Measurements from ENCODE around the gene TXN. TPM values are rescaled to one million over a fixed set of nuclear protein-coding genes. Genes with fewer than 3 reads are reported as not detected.
A peak's percentile ranks its signal among the peaks of the same experiment; 100 is the strongest.
"Not testable (repeated sequence)": the region's sequence is repeated elsewhere in the genome, so short reads cannot be mapped to it uniquely, and the experiment has no call there.

Gene TXN
- total RNA-seq, 1 donor from 2014 or later: 51.0 TPM

DNA sequence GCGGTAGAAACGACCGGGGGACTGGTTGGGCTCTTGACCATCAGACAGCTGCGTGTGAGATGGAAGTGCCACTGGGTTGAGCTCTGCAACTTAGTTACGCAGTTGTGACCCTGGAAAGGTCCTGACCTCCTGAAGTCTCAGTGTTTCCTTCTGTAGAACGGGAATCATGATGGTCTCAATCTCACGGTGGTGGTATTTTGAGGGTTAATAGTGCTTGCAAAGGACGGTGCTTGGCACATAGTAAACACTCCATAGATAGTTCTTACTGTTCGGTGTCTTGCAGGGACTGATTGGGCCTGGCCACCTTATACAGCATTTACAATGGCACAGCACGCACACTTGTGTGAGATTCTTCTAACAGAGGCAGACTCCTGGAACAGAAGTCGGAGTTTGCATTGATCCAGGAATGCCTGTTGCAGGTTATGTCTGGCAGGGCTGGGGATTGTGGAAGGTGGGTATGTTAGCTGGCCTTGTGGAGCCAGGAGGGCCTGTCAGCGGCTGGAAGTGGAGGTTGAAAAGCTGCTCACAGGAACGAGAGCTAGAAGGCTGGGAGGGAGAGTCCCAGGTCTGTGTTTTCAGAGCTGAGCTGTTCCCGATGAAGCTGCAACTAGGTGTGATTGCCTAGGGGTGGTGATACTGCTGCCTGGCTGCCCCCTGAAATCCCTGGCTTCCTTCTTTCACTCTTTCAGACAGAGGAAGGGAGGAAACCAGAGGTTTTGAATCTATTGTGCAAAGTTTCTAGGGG, 962 bp upstream of the TXN start:
- DNase-seq: peak; percentile 16

DNA sequence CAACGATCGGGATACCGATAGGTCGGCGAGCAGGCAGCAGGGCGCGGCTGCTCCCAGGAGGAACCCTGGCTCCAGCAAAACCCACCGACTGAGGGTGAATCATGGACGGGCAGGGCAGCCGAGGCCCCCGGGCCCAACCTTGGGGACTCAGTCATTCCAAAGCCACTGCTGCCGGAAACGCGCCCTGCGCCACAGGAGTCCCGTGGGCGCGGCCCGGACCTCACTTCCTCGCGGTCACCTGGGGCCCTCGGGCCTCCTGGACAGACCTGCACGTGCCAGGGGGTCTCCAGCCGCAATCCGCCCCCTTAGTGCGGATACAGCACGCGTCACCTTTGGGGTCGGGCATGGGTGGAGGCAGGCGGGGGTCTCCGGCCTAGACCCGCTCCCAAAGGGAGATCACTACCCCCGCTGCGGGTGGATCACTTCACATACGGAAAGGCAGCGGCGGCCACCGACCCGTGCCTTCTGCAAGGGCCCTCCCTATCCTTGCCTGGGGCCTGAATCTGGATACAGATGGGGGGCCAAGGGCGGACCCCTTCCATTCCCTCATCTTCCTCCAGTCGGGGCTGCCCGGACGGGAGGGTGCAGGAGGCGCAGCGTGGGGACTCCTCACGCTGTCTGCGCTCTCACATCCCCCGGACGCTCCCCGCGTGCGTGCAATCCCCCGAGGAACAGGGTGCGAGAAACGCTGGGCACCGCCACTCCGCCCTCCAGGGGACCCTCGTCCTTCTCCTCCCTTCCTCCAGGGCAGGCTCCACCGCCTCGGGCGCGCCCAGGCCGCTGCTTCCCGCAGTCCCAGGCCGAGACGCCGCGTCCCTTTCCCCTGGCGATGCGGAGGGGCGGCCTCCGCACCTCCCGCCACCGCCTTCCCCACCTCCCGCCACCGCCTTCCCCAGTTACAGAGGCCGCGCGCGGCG, 586 bp downstream of the TXN start:
- DNase-seq: peak; percentile 60

DNA sequence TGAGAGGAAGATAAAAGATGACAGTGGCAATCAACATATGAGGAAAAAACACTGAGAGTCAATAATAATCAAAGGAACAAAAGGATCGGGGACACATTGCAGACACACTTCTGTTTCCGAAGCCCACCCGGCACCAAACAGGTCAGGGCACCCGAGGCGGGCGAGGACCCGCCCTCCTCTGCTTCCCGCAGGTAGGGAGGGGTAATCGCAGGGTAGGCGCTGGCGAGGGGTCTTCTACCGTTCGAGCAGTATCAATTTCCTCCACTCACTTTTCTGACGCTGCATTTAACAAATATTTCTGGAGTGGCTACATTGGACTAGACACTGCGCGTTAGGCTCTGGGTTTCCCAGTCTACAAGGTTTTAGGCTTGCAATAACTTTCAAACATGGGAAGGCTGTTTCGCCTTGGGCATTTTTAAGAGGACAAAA, 1.3 kb downstream of the TXN start:
- DNase-seq: peak; percentile 47

- DNase-seq: no peak
Observed at GRCh38 chr9:110254500-110254899, 1.8 kb downstream of the TXN start.

- DNase-seq: peak; percentile 19
Observed at GRCh38 chr9:110252509-110253139, 3.7 kb downstream of the TXN start.

DNA sequence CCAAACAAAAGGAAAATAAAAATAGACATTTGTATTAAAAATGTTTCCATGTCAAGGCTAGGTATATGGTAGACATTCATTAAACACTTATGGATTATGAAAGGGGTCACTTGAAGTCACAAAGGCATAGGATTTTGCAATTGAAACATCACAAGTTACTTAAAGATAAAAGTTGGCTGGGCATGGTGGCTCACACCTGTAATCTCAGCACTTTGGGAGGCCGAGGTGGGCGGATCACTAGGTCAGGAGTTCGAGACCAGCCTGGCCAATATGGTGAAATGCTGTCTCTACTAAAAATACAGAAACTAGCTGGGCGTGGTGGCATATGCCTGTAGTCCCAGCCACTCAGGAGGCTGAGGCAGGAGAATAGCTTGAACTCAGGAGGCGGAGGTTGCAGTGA, 4.5 kb downstream of the TXN start:
- DNase-seq: not testable (repeated sequence)

DNA sequence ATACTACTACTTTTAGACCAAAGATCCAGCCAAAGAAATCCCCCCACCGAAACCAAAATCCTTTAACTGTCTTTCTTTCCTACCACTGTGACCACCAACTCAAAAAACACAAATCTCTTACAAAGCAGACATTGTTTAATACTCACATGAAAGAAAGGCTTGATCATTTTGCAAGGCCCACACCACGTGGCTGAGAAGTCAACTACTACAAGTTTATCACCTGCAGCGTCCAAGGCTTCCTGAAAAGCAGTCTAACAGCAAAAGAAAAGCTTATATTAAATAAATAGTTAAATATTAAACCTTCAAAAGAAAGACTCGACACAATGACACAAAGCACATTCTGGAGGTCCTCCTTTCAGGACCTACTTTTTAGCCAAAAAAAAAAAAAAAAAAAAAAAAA, 5.1 kb downstream of the TXN start:
- no peak for DNase-seq

DNA sequence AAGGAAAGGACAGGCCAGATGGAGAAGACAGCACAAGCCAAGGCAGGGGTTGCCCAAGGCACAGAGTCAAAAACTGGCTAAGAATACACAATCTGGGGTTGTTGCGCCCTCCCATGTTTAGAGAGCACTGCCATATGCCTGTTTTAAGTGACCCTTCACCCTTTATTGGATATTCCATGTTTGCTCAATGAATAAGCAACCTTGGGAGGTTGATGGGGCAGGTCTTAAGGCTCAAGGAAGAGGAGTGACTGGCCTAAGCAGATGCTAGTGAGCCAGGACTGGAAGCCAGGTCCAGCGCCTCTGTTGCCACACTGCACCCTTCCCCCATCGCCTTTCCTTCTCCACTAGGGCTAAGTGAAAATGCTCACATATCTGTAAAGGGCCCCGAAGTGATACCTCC, 6.7 kb downstream of the TXN start:
- DNase-seq: no peak

- DNase-seq: no peak
Observed at GRCh38 chr9:110248361-110248760, 7.9 kb downstream of the TXN start.

- DNase-seq: no peak
Observed at GRCh38 chr9:110246214-110246613, 10.1 kb downstream of the TXN start.

- no peak for DNase-seq
Observed at GRCh38 chr9:110244616-110245015, 11.7 kb downstream of the TXN start.

- DNase-seq: no peak
Observed at GRCh38 chr9:110241858-110242321, 14.4 kb downstream of the TXN start.

DNA sequence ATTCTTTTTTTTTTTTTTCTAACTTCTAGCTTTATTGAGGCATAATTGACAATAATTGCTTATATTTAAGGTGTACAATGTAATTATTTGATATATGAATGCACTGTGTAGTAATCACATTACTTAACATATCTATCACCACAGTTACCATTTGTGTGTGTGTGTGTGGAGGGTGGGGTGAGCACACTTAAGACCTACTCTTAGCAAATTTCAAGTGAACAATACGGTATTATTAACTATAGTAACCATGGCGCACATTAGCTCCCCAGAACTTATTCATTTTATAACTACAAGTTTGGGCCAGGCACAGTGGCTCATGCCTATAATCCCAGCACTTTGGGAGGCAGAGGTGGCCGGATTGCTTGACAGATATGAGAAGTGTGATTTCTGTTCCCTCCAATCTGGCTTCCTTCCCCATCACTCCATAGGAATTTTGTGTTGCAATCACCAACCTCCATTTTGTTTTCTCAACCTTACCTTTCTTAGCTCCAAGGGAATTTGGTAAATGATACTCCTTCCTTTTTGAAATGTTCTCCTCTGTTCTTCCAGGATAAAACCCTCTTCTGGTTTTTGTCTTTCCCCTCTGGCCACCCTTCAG, 14.9 kb downstream of the TXN start:
- DNase-seq: no peak

- no peak for DNase-seq
Observed at GRCh38 chr9:110240198-110240597, 16.1 kb downstream of the TXN start.

DNA sequence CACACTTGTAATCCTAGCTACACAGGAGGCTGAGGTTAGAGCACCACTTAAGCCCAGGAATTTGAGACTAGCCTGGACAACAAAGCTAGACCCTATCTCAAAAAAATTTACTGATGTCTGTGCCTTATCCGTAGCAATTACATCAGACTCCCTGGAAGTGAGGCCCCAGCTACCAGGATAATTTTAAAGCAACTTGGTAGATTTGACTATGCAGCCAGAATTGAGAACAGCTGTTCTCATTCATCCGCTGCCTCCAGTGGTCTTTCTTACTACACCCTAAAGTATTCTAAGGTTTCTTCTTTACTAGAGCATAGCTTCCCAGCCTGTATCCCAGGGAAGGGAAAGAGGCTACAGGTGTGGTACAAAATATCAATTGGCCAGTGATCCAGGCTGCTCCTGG, 28.0 kb downstream of the TXN start:
- no peak for DNase-seq

GRCh38 chr9:110224583-110224982, 31.7 kb downstream of the TXN start:
- DNase-seq: no peak

GRCh38 chr9:110220809-110221208, 35.5 kb downstream of the TXN start:
- no peak for DNase-seq

- peak; percentile 56 for DNase-seq
Observed at GRCh38 chr9:110217656-110218099, 38.6 kb downstream of the TXN start.

GRCh38 chr9:110214586-110215355, 41.5 kb downstream of the TXN start:
- no peak for DNase-seq

DNA sequence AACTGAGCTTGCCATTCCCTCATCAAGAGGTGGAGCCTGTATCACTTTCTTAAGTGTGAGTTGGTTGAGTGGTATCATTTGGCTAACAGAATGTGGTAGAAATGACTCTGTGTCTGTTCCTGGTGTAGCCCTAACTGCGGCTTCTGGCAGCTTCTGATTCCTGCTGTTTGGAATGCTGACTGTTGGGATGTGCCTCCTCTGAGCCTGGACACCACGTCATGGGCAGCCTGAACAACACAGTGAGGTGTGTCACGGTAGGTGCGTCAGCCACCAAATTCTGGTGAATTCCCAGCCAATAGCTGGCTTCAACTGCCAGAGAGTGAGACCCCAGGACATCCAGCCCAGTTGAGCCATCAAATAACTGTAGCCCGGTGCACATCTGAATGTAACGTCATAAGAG, 42.2 kb downstream of the TXN start:
- DNase-seq: no peak

GRCh38 chr9:110213413-110214044, 42.8 kb downstream of the TXN start:
- no peak for DNase-seq

Measured in tongue (tissue), 2 donors.